PC-9 (cell line): ENCODE measurements around the gene RTN1. TPM values are rescaled to one million over a fixed set of nuclear protein-coding genes. Genes with fewer than 3 reads are reported as not detected.

Experiments used
- BruUV-seq: library from RNA; stranded (reverse); fragments of 400-500 nt; replicated peaks from 2 replicates; lab custom pipeline; 2021; lab: Mats Ljungman, UMichigan
- CTCF ChIA-PET: fragments of 300-600 bp; sonication (Branson Sonifier 250); formaldehyde crosslinking; loops from one replicate; lab custom pipeline; 2022; ENCODE audit warnings: antibody characterized with exemption; lab: Charles Lee
- POLR2A ChIA-PET: fragments of 300-600 bp; sonication (Branson Sonifier 250); formaldehyde crosslinking; loops from one replicate; lab custom pipeline; 2022; ENCODE audit warnings: antibody characterized with exemption; ENCODE audit not compliant: unreplicated experiment; lab: Charles Lee
- DNase-seq, 2 experiments: peaks; one replicate each; pipeline versions ENCODE4 v3.0.0 to v3.0.0-alpha.2; 2015 to 2022; ENCODE audit warnings: mixed read lengths in 1 of 2
- H2AFZ ChIP-seq: fragments of 200-600 bp; sonication (generic); 2 replicates; pipeline ENCODE4 v1.8.1; 2017; ENCODE audit warnings: antibody characterized with exemption
- H3F3A ChIP-seq: fragments of 200-600 bp; sonication (generic); 2 replicates; pipeline ENCODE4 v1.8.1; 2017; ENCODE audit warnings: antibody characterized with exemption, mild to moderate bottlenecking, low read depth; ENCODE audit not compliant: insufficient read depth
- H3K27ac ChIP-seq: fragments of 200-600 bp; sonication (generic); 2 replicates; pipeline ENCODE4 v1.6.1; 2016; ENCODE audit warnings: mixed run types
- H3K27me3 ChIP-seq: fragments of 200-600 bp; sonication (generic); 2 replicates; pipeline ENCODE4 v1.6.1; 2016; ENCODE audit warnings: low read depth, mixed run types; ENCODE audit not compliant: insufficient read depth
- H3K36me3 ChIP-seq: fragments of 200-600 bp; sonication (generic); 2 replicates; pipeline ENCODE4 v1.6.1; 2016; ENCODE audit warnings: low read depth, mixed run types
- H3K4me1 ChIP-seq: fragments of 200-600 bp; sonication (generic); replicated peaks from 2 replicates; pipeline ENCODE4 v1.6.1; 2016; ENCODE audit warnings: mixed run types; ENCODE audit not compliant: insufficient read depth
- H3K4me2 ChIP-seq: fragments of 200-600 bp; sonication (generic); 2 replicates; pipeline ENCODE4 v1.6.1; 2017; ENCODE audit warnings: mixed run types
- H3K4me3 ChIP-seq: fragments of 200-600 bp; sonication (generic); 2 replicates; pipeline ENCODE4 v1.6.1; 2016; ENCODE audit warnings: mixed run types
- H3K79me2 ChIP-seq: fragments of 200-600 bp; sonication (generic); 2 replicates; pipeline ENCODE4 v1.6.1; 2017; ENCODE audit warnings: low read depth, mixed run types
- H3K9me2 ChIP-seq: fragments of 200-600 bp; sonication (generic); 2 replicates; pipeline ENCODE4 v1.8.1; 2017; ENCODE audit warnings: mild to moderate bottlenecking; ENCODE audit not compliant: insufficient read depth
- H3K9me3 ChIP-seq: fragments of 200-600 bp; sonication (generic); 2 replicates; pipeline ENCODE4 v1.8.1; 2016; ENCODE audit warnings: low read depth; ENCODE audit not compliant: insufficient read depth
- H4K20me1 ChIP-seq: fragments of 200-600 bp; sonication (generic); 2 replicates; pipeline ENCODE4 v1.8.1; 2017; ENCODE audit not compliant: insufficient read depth
- CTCF ChIP-seq: fragments of 200-600 bp; sonication (generic); conservative IDR thresholded peaks from 2 replicates; pipeline ENCODE4 v1.6.1; 2017; ENCODE audit warnings: mixed run types, antibody characterized with exemption, mild to moderate bottlenecking, moderate library complexity
- EZH2 ChIP-seq: fragments of 200-600 bp; sonication (generic); IDR thresholded peaks from 2 replicates; pipeline ENCODE4 v1.8.0; 2017; ENCODE audit warnings: antibody characterized with exemption, low read depth
- intact Hi-C: fragments of 100-400 bp; cut with micrococcal nuclease; formaldehyde crosslinking; loops from one replicate; pipeline ENCODE4 v1.10.0; 2022; ENCODE audit not compliant: unreplicated experiment
- total RNA-seq: library from RNA; stranded (reverse); gene quantifications from 2 replicates; pipeline ENCODE4 v1.2.3, GENCODE V29; 2021

The RTN1 gene
- total RNA-seq, 1 experiment from 2014 or later: not detected

GRCh38 chr14:59754256-59754655 is 116.3 kb downstream of the RTN1 start:
- intact Hi-C loops: no loop called here
- Histone ChIP-seq H3K4me2 (no peak overlapping the region), H3K27ac (no peak overlapping the region), H3K4me3 (no peak overlapping the region), H2AFZ (no peak overlapping the region), H3K27me3 (no peaks in the 10 kb centered on the region), H3K4me1 (no peaks in the 10 kb centered on the region), H3K9me2 (no peaks in the 10 kb centered on the region), H3F3A (no peaks in the 10 kb centered on the region), H4K20me1 (no peaks in the 10 kb centered on the region), H3K79me2 (no peaks in the 10 kb centered on the region), H3K36me3 (no peaks in the 10 kb centered on the region), H3K9me3 (no peaks in the 10 kb centered on the region)
- DNase-seq: no peak
- ChIA-PET CTCF (no interaction called here), POLR2A (no interaction called here)
- BruUV-seq: no TSS peak
- TF ChIP-seq CTCF (no peak), EZH2 (no peak)

- no peak for TF ChIP-seq CTCF
- TF ChIP-seq EZH2: no peak
- Histone ChIP-seq H2AFZ (no peak overlapping the region), H4K20me1 (no peaks in the 10 kb centered on the region), H3K9me2 (no peaks in the 10 kb centered on the region), H3K4me1 (no peaks in the 10 kb centered on the region), H3K4me3 (no peak overlapping the region), H3K4me2 (no peak overlapping the region), H3K79me2 (no peaks in the 10 kb centered on the region), H3F3A (no peaks in the 10 kb centered on the region), H3K27ac (no peak overlapping the region), H3K36me3 (no peaks in the 10 kb centered on the region), H3K27me3 (no peaks in the 10 kb centered on the region), H3K9me3 (no peaks in the 10 kb centered on the region)
- ChIA-PET POLR2A (no interaction called here), CTCF (no interaction called here)
- BruUV-seq: no TSS peak
- DNase-seq: no peak
- intact Hi-C loops: no loop called here
Measured at GRCh38 chr14:59753512-59753911, 117.1 kb downstream of the RTN1 start.

GRCh38 chr14:59751578-59751977 is 119.0 kb downstream of the RTN1 start:
- Histone ChIP-seq H2AFZ (no peak overlapping the region), H3K4me3 (no peak overlapping the region), H3K9me3 (no peaks in the 10 kb centered on the region), H4K20me1 (no peaks in the 10 kb centered on the region), H3K4me1 (no peaks in the 10 kb centered on the region), H3K9me2 (no peaks in the 10 kb centered on the region), H3K79me2 (no peaks in the 10 kb centered on the region), H3K36me3 (no peaks in the 10 kb centered on the region), H3K27me3 (no peaks in the 10 kb centered on the region), H3K4me2 (no peak overlapping the region), H3F3A (no peaks in the 10 kb centered on the region), H3K27ac (no peak overlapping the region)
- no peak for TF ChIP-seq CTCF
- no peak for TF ChIP-seq EZH2
- intact Hi-C loops: no loop called here
- POLR2A ChIA-PET: no interaction called here
- CTCF ChIA-PET: no interaction called here
- DNase-seq: no peak
- no TSS peak for BruUV-seq
